Large intestine (tissue), 3 donors: Measurements from ENCODE around the gene TNPO3. TPM values are rescaled to one million over a fixed set of nuclear protein-coding genes. Genes with fewer than 3 reads are reported as not detected.

Experiments
- DNase-seq, 2 donors: peaks; one replicate each; pipeline versions ENCODE4 v3.0.0 to v3.0.0-alpha.2; 2013
- H3K27ac ChIP-seq: one replicate; pipeline ENCODE4 v1.5.1; 2013; ENCODE audit warnings: low read length
- H3K27me3 ChIP-seq: 2 replicates; pipeline ENCODE4 v1.6.1; 2013; ENCODE audit warnings: low read length; ENCODE audit not compliant: control insufficient read depth, insufficient read depth
- H3K36me3 ChIP-seq: 2 replicates; pipeline ENCODE4 v1.6.1; 2013; ENCODE audit warnings: low read length; ENCODE audit not compliant: control insufficient read depth, insufficient read depth
- H3K4me1 ChIP-seq: one replicate; pipeline ENCODE4 v1.6.1; 2013; ENCODE audit warnings: low read length; ENCODE audit not compliant: control insufficient read depth, insufficient read depth
- H3K4me3 ChIP-seq: one replicate; pipeline ENCODE4 v1.5.1; 2013; ENCODE audit warnings: low read length
- H3K9me3 ChIP-seq: one replicate; pipeline ENCODE4 v1.6.1; 2013; ENCODE audit warnings: mild to moderate bottlenecking, low read depth, low read length, moderate library complexity; ENCODE audit not compliant: control insufficient read depth
- WGBS: methylation state at CpG from one replicate; pipeline ENCODE4 v1.1.5; 2013; ENCODE audit warnings: low lambda C conversion rate; ENCODE audit not compliant: insufficient coverage; 5-methylcytosine and 5-hydroxymethylcytosine counted together
- polyA plus RNA-seq: library from polyadenylated mRNA; unstranded; fragments of 120-200 nt; gene quantifications from one replicate; pipeline ENCODE4 v1.2.1, GENCODE V29; 2013

TNPO3 gene
- polyA plus RNA-seq, 1 donor = 32.1 TPM

GRCh38 chr7:128920913-128921582, 133.9 kb downstream of the TNPO3 start:
- H3K9me3 ChIP-seq = peaks cover 2% of the 10 kb centered on the region
- no peak overlapping the region for H3K27ac ChIP-seq
- no peaks in the 10 kb centered on the region for H3K36me3 ChIP-seq
- peaks cover 66% of the 10 kb centered on the region for H3K27me3 ChIP-seq
- no CpG with 5 or more reads among the region's 13 CpGs for WGBS
- DNase-seq = no peak
- no peak overlapping the region for H3K4me3 ChIP-seq
- H3K4me1 ChIP-seq = no peaks in the 10 kb centered on the region

- H3K9me3 ChIP-seq = peaks cover 4% of the 10 kb centered on the region
- peaks cover 75% of the 10 kb centered on the region for H3K27me3 ChIP-seq
- 43% methylated on average over 3 of the region's 14 CpGs for WGBS
- no peaks in the 10 kb centered on the region for H3K36me3 ChIP-seq
- no peak overlapping the region for H3K27ac ChIP-seq
- peaks cover 5% of the 10 kb centered on the region for H3K4me1 ChIP-seq
- no peak for DNase-seq
- no peak overlapping the region for H3K4me3 ChIP-seq
These were observed 134.8 kb downstream of the TNPO3 start for GRCh38 chr7:128919881-128920799.

GRCh38 chr7:128919241-128919640, 135.7 kb downstream of the TNPO3 start:
- no peaks in the 10 kb centered on the region for H3K36me3 ChIP-seq
- peaks cover 5% of the 10 kb centered on the region for H3K4me1 ChIP-seq
- DNase-seq = no peak
- H3K27me3 ChIP-seq = peaks cover 83% of the 10 kb centered on the region
- H3K9me3 ChIP-seq = peaks cover 4% of the 10 kb centered on the region
- no peak overlapping the region for H3K27ac ChIP-seq
- no CpG with 5 or more reads among the region's 6 CpGs for whole genome bisulfite sequencing
- H3K4me3 ChIP-seq = no peak overlapping the region

GRCh38 chr7:128918016-128918665, 136.8 kb downstream of the TNPO3 start:
- H3K27me3 ChIP-seq = peaks cover 84% of the 10 kb centered on the region
- H3K4me1 ChIP-seq = peaks cover 5% of the 10 kb centered on the region
- H3K9me3 ChIP-seq = peaks cover 4% of the 10 kb centered on the region
- H3K4me3 ChIP-seq = no peak overlapping the region
- no peaks in the 10 kb centered on the region for H3K36me3 ChIP-seq
- no peak for DNase-seq
- no CpG with 5 or more reads among the region's 8 CpGs for WGBS
- H3K27ac ChIP-seq = no peak overlapping the region

GRCh38 chr7:128917122-128917521, 137.8 kb downstream of the TNPO3 start:
- no CpG with 5 or more reads among the region's 2 CpGs for WGBS

DNA sequence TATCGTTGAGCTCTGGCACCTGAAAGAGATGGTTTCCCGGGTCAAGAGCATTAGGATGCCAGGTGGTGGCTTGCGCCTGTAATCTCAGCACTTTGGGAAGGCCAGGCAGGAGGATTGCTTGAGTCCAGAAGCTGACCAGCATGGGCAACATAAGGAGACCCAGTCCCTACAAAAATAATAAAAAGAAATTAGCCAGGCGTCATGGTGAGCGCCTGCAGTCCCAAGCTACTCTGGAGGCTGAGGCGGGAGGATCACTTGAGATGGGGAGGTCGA, 138.3 kb downstream of the TNPO3 start:
- DNase-seq = no peak
- H3K27me3 ChIP-seq = peaks cover 78% of the 10 kb centered on the region
- peaks cover 5% of the 10 kb centered on the region for H3K4me1 ChIP-seq
- H3K9me3 ChIP-seq = peaks cover 4% of the 10 kb centered on the region
- no peaks in the 10 kb centered on the region for H3K36me3 ChIP-seq
- no peak overlapping the region for H3K4me3 ChIP-seq
- no CpG with 5 or more reads among the region's 7 CpGs for whole genome bisulfite sequencing
- H3K27ac ChIP-seq = no peak overlapping the region

More at GRCh38 chr7:128917122-128917521, 137.8 kb downstream of the TNPO3 start:
- Histone ChIP-seq H3K36me3 (no peaks in the 10 kb centered on the region), H3K4me3 (no peak overlapping the region), H3K27ac (no peak overlapping the region), H3K9me3 (peaks cover 4% of the 10 kb centered on the region), H3K4me1 (peaks cover 5% of the 10 kb centered on the region), H3K27me3 (peaks cover 78% of the 10 kb centered on the region)
- no peak for DNase-seq

- peaks cover 79% of the 10 kb centered on the region for H3K27me3 ChIP-seq
- peaks cover 7% of the 10 kb centered on the region for H3K4me1 ChIP-seq
- DNase-seq = no peak
- H3K9me3 ChIP-seq = peaks cover 4% of the 10 kb centered on the region
- no CpG with 5 or more reads among the region's 69 CpGs for WGBS
- no peak overlapping the region for H3K4me3 ChIP-seq
- H3K36me3 ChIP-seq = no peaks in the 10 kb centered on the region
- H3K27ac ChIP-seq = no peak overlapping the region
These were observed 138.9 kb downstream of the TNPO3 start for GRCh38 chr7:128915841-128916642.

- Histone ChIP-seq H3K27ac (no peak overlapping the region), H3K27me3 (peaks cover 79% of the 10 kb centered on the region), H3K4me3 (no peak overlapping the region), H3K9me3 (peaks cover 4% of the 10 kb centered on the region), H3K36me3 (no peaks in the 10 kb centered on the region), H3K4me1 (peaks cover 7% of the 10 kb centered on the region)
- WGBS = no CpG with 5 or more reads among the region's 34 CpGs
- no peak for DNase-seq
These were observed 139.6 kb downstream of the TNPO3 start for GRCh38 chr7:128915271-128915819.

DNA sequence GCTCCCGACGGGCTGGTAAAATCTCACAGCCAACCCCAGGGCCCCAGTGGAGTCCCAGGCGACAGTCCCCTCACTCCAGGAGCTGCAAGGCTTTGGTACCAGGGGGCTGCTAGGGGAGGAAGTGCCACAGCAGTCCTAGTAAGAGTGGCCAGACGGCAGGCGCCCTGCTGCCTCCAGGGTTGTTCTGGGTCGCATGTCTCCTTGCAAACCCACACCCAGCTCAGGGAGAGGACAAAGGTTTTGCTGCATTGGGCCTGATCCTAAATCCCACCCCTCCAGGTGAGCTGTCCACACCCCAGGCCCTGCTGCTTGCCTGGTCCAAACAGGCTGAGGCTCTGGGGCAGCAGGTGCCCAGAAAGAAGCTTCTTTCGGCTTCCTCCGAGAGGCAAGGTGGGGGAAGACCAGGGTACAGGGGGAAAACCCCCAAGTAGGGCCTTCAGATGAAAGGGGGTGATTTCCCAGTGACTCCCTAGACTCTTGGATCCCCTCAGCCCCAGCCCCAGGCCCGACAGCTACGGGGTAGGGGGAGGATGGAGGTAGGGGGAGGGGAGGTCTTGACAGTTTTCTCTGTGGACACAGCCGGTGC, 140.3 kb downstream of the TNPO3 start:
- peaks cover 9% of the 10 kb centered on the region for H3K4me1 ChIP-seq
- no peak overlapping the region for H3K4me3 ChIP-seq
- H3K9me3 ChIP-seq = peaks cover 4% of the 10 kb centered on the region
- DNase-seq = no peak
- H3K27me3 ChIP-seq = peaks cover 80% of the 10 kb centered on the region
- H3K36me3 ChIP-seq = no peaks in the 10 kb centered on the region
- WGBS = no CpG with 5 or more reads among the region's 11 CpGs
- H3K27ac ChIP-seq = no peak overlapping the region
